ENCODE measurements around the gene YPEL3.

DNA sequence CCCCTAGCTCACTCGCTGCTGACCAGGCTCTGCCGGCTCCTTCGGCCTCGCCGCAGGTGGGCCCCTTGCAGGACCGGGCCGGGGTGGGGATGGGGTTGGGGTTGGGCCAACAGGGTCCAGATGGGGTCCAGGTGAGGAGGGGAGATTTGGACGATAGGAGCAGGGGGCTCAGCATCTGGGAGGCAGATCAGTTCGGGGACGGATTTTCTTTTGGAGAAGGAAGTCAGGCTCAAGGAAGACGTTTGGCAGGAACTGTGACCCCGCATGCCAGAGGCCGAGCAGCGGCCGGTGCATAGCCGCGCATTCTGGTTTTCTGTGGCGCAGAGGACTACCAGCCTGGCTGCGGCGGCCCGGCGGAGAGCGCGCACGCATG is 31.3 kb downstream of the YPEL3 start:
- TF ChIP-seq POLR2A (IDR thresholded peaks at IDR 0.05), result peak in 1 of 2 donors; percentile 73
- TF ChIP-seq POLR2AphosphoS5 (IDR thresholded peaks at IDR 0.05), result peak in 2 of 4 donors; percentile 11 to 82
- TF ChIP-seq, protein P1, sequence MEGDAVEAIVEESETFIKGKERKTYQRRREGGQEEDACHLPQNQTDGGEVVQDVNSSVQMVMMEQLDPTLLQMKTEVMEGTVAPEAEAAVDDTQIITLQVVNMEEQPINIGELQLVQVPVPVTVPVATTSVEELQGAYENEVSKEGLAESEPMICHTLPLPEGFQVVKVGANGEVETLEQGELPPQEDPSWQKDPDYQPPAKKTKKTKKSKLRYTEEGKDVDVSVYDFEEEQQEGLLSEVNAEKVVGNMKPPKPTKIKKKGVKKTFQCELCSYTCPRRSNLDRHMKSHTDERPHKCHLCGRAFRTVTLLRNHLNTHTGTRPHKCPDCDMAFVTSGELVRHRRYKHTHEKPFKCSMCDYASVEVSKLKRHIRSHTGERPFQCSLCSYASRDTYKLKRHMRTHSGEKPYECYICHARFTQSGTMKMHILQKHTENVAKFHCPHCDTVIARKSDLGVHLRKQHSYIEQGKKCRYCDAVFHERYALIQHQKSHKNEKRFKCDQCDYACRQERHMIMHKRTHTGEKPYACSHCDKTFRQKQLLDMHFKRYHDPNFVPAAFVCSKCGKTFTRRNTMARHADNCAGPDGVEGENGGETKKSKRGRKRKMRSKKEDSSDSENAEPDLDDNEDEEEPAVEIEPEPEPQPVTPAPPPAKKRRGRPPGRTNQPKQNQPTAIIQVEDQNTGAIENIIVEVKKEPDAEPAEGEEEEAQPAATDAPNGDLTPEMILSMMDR (IDR thresholded peaks at IDR 0.05), result no peak
- TF ChIP-seq EP300 (IDR thresholded peaks at IDR 0.05), result no peak

All from sigmoid colon (tissue), 4 donors.